Tibial nerve (tissue), 4 donors: ENCODE results near the gene RAP1B. TPM values are rescaled to one million over a fixed set of nuclear protein-coding genes. Genes with fewer than 3 reads are reported as not detected.

Experiments
- DNase-seq, 2 donors: peaks; one replicate each; pipeline ENCODE4 v3.0.0-alpha.2; 2019; ENCODE audit warnings: low spot score in 2 of 2
- H3K27ac ChIP-seq, 4 donors: fragments of 200-600 bp; sonication (generic) in 3 of 4; one replicate each; pipeline ENCODE4 v1.5.1; 2017 to 2019; ENCODE audit warnings: mild to moderate bottlenecking in 1 of 4
- H3K27me3 ChIP-seq, 2 donors: fragments of 200-600 bp; sonication (generic) in 1 of 2; one replicate each; pipeline versions ENCODE4 v1.5.1 to v1.6.0; 2017 to 2019
- H3K36me3 ChIP-seq, 3 donors: fragments of 200-600 bp; sonication (generic); one replicate each; pipeline ENCODE4 v1.5.1; 2018 to 2019
- H3K4me1 ChIP-seq, 4 donors: fragments of 200-600 bp; sonication (generic) in 3 of 4; one replicate each; pipeline ENCODE4 v1.5.1; 2017 to 2019
- H3K4me3 ChIP-seq, 4 donors: fragments of 200-600 bp; sonication (generic) in 3 of 4; one replicate each; pipeline ENCODE4 v1.5.1; 2017 to 2019; ENCODE audit warnings: mild to moderate bottlenecking in 1 of 4, moderate library complexity in 1 of 4
- H3K9me3 ChIP-seq, 4 donors: fragments of 200-600 bp; sonication (generic) in 3 of 4; one replicate each; pipeline ENCODE4 v1.5.1; 2017 to 2019
- CTCF ChIP-seq, 5 experiments: fragments of 200-600 bp in 3 of 5; fragments of 450-650 bp in 2 of 5; sonication (generic) in 3 of 5; IDR thresholded peaks; one replicate each; pipeline ENCODE4 v1.5.1; 2016 to 2019; ENCODE audit warnings: antibody characterized with exemption in 5 of 5, mild to moderate bottlenecking in 3 of 5, moderate library complexity in 2 of 5
- EP300 ChIP-seq, 2 donors: sonication (generic); formaldehyde crosslinking; IDR thresholded peaks; one replicate each; pipeline ENCODE4 v1.6.1; 2017; ENCODE audit warnings: antibody characterized with exemption in 2 of 2, mild to moderate bottlenecking in 1 of 2
- POLR2A ChIP-seq, 2 donors: fragments of 450-650 bp; IDR thresholded peaks; one replicate each; pipeline ENCODE4 v1.6.1; 2017; ENCODE audit warnings: antibody characterized with exemption in 2 of 2, mild to moderate bottlenecking in 2 of 2, moderate library complexity in 2 of 2
- WGBS, 2 donors: methylation state at CpG; one replicate each; pipeline ENCODE4 v1.1.5; 2018; 5-methylcytosine and 5-hydroxymethylcytosine counted together
- total RNA-seq, 4 donors: library from RNA; depleted of rRNA; stranded (reverse); fragments of >200 nt; gene quantifications; one replicate each; pipeline ENCODE4 v1.1.0, GENCODE V29; 2016

Gene RAP1B
- total RNA-seq, 4 donors from 2014 or later, result 117 to 194 (median 161) TPM

GRCh38 chr12:68591734-68592418 lies 18.8 kb upstream of the RAP1B start:
- H3K9me3 ChIP-seq, result peaks cover 0 to 39% (median 4%) of the 10 kb centered on the region in 4 donors
- TF ChIP-seq EP300 (IDR thresholded peaks at IDR 0.05), result no peak
- TF ChIP-seq POLR2A (IDR thresholded peaks at IDR 0.05), result no peak
- no peak for TF ChIP-seq CTCF (IDR thresholded peaks at IDR 0.05)
- no peak for DNase-seq
- peak overlapping the region in 1 of 4 donors; percentile 38 for H3K27ac ChIP-seq
- H3K27me3 ChIP-seq, result no peaks in the 10 kb centered on the region
- H3K4me1 ChIP-seq, result peaks cover 0 to 7% (median 0%) of the 10 kb centered on the region in 4 donors
- 79 to 80% methylated on average over 6 of the region's 6 CpGs for WGBS, 2 donors
- H3K4me3 ChIP-seq, result no peak overlapping the region
- no peaks in the 10 kb centered on the region for H3K36me3 ChIP-seq

- WGBS, 2 donors, result 90 to 93% methylated on average over 4 of the region's 4 CpGs
These were observed 15.5 kb upstream of the RAP1B start for GRCh38 chr12:68595241-68595640.

GRCh38 chr12:68601767-68602166 lies 8.9 kb upstream of the RAP1B start:
- H3K27me3 ChIP-seq, result no peaks in the 10 kb centered on the region
- 57% methylated on average over 1 of the region's 1 CpG for WGBS, 2 donors

More at GRCh38 chr12:68595241-68595640, 15.5 kb upstream of the RAP1B start:
- peaks cover 0 to 22% (median 1%) of the 10 kb centered on the region in 4 donors for H3K9me3 ChIP-seq
- TF ChIP-seq EP300 (IDR thresholded peaks at IDR 0.05), result no peak
- TF ChIP-seq CTCF (IDR thresholded peaks at IDR 0.05), result no peak
- TF ChIP-seq POLR2A (IDR thresholded peaks at IDR 0.05), result no peak
- H3K36me3 ChIP-seq, result no peaks in the 10 kb centered on the region
- no peaks in the 10 kb centered on the region for H3K27me3 ChIP-seq
- no peak overlapping the region for H3K27ac ChIP-seq
- no peak overlapping the region for H3K4me3 ChIP-seq
- peaks cover 0 to 7% (median 0%) of the 10 kb centered on the region in 4 donors for H3K4me1 ChIP-seq
- DNase-seq, result no peak

GRCh38 chr12:68602720-68603119 lies 8.0 kb upstream of the RAP1B start:
- TF ChIP-seq CTCF (IDR thresholded peaks at IDR 0.05) (no peak), EP300 (IDR thresholded peaks at IDR 0.05) (no peak), POLR2A (IDR thresholded peaks at IDR 0.05) (no peak)
- Histone ChIP-seq H3K27ac (no peak overlapping the region), H3K36me3 (no peaks in the 10 kb centered on the region), H3K27me3 (no peaks in the 10 kb centered on the region), H3K4me1 (no peaks in the 10 kb centered on the region), H3K9me3 (no peaks in the 10 kb centered on the region), H3K4me3 (no peak overlapping the region)
- 91 to 92% methylated on average over 6 of the region's 6 CpGs for WGBS, 2 donors
- no peak for DNase-seq

More at GRCh38 chr12:68601767-68602166, 8.9 kb upstream of the RAP1B start:
- H3K4me3 ChIP-seq, result no peak overlapping the region
- no peak for DNase-seq
- H3K9me3 ChIP-seq, result no peaks in the 10 kb centered on the region
- no peak overlapping the region for H3K27ac ChIP-seq
- H3K4me1 ChIP-seq, result no peaks in the 10 kb centered on the region
- no peak for TF ChIP-seq CTCF (IDR thresholded peaks at IDR 0.05)
- TF ChIP-seq POLR2A (IDR thresholded peaks at IDR 0.05), result no peak
- no peak for TF ChIP-seq EP300 (IDR thresholded peaks at IDR 0.05)
- no peaks in the 10 kb centered on the region for H3K36me3 ChIP-seq

GRCh38 chr12:68608191-68608590 lies 2.5 kb upstream of the RAP1B start:
- Histone ChIP-seq H3K4me3 (no peak overlapping the region), H3K27me3 (no peaks in the 10 kb centered on the region), H3K9me3 (no peaks in the 10 kb centered on the region), H3K36me3 (no peaks in the 10 kb centered on the region), H3K4me1 (peaks cover 0 to 19% (median 8%) of the 10 kb centered on the region in 4 donors), H3K27ac (no peak overlapping the region)
- TF ChIP-seq POLR2A (IDR thresholded peaks at IDR 0.05) (no peak), CTCF (IDR thresholded peaks at IDR 0.05) (no peak), EP300 (IDR thresholded peaks at IDR 0.05) (no peak)
- DNase-seq, result no peak
- WGBS, 2 donors, result 63 to 83% methylated on average over 2 of the region's 2 CpGs
